HepG2 (cell line): ENCODE data around the gene TLCD5. TPM values are rescaled to one million over a fixed set of nuclear protein-coding genes. Genes with fewer than 3 reads are reported as not detected.

Experiments
- ATAC-seq: fragments of 200-7000 bp; cut with Tn5 transposase; 3 replicates; pipeline ENCODE4 v1.9.1; 2020; ENCODE audit warnings: mild to moderate bottlenecking, moderate library complexity
- BruUV-seq: library from RNA; stranded (reverse); fragments of 400-500 nt; replicated peaks from 2 replicates; lab custom pipeline; 2021; lab: Mats Ljungman, UMichigan
- CTCF ChIA-PET: fragments of 300-600 bp; formaldehyde crosslinking; extraction: SDS; loops from one replicate; lab custom pipeline; 2021; ENCODE audit warnings: low total read pairs, inconsistent platforms, low intra/inter-chr PET ratio; lab: Yijun Ruan, JAX
- POLR2A ChIA-PET: fragments of 350-600 bp; sonication (Branson Sonifier 250); formaldehyde crosslinking; loops from one replicate; lab custom pipeline; 2020; ENCODE audit warnings: antibody characterized with exemption, inconsistent platforms; lab: Yijun Ruan, JAX
- DNase-seq: peaks from one replicate; pipeline ENCODE4 v3.0.0-alpha.2; 2015; ENCODE audit warnings: low spot score
- FAIRE-seq: peaks from 3 replicates; lab custom pipeline; 2011; peaks lifted over from hg19 to GRCh38; lab: Jason Lieb, UNC
- H2AFZ ChIP-seq: one replicate; pipeline ENCODE4 v1.6.1; 2011; ENCODE audit warnings: low read length, inconsistent platforms
- H3K27ac ChIP-seq: fragments of 300-600 bp; 3 replicates; pipeline ENCODE4 v1.8.0; 2011; ENCODE audit warnings: mixed run types, mild to moderate bottlenecking, mixed read lengths, low read length, inconsistent platforms; ENCODE audit not compliant: insufficient read depth; ENCODE audit errors: extremely low read length
- H3K27me3 ChIP-seq, 2 experiments: fragments of 200-600 bp in 1 of 2; 2 replicates in 1 of 2; 3 replicates in 1 of 2; pipeline versions ENCODE4 v1.6.0 to v1.8.0; 2011; ENCODE audit warnings: low read length in 2 of 2, mild to moderate bottlenecking in 2 of 2, moderate library complexity in 2 of 2, inconsistent platforms in 1 of 2; ENCODE audit not compliant: insufficient read depth in 2 of 2, control insufficient read depth in 1 of 2
- H3K36me3 ChIP-seq, 2 experiments: fragments of 200-600 bp in 1 of 2; replicated peaks in 1 of 2; 2 replicates in 1 of 2; 3 replicates in 1 of 2; pipeline versions ENCODE4 v1.5.1 to v1.8.0; 2011; ENCODE audit warnings: low read length in 2 of 2, inconsistent platforms in 1 of 2; ENCODE audit not compliant: insufficient read depth in 2 of 2, control insufficient read depth in 1 of 2
- H3K4me1 ChIP-seq: 2 replicates; pipeline ENCODE4 v1.5.1; 2012; ENCODE audit warnings: low read length, inconsistent platforms; ENCODE audit not compliant: insufficient read depth
- H3K4me2 ChIP-seq: 2 replicates; pipeline ENCODE4 v1.6.0; 2011; ENCODE audit warnings: low read depth, low read length, inconsistent platforms
- H3K4me3 ChIP-seq, 3 experiments: fragments of 200-600 bp in 1 of 3; sonication (generic), shearing (Covaris generic) in 1 of 3; replicated peaks in 1 of 3; 2 replicates each; pipeline ENCODE4 v1.5.1; 2011 to 2016; ENCODE audit warnings: low read length in 3 of 3, inconsistent platforms in 2 of 3, low read depth in 2 of 3, mild to moderate bottlenecking in 2 of 3, control low read depth in 1 of 3, mixed read lengths in 1 of 3; ENCODE audit not compliant: insufficient read depth in 1 of 3
- H3K79me2 ChIP-seq: one replicate; pipeline ENCODE4 v1.6.1; 2011; ENCODE audit warnings: low read length, inconsistent platforms; ENCODE audit not compliant: insufficient read depth
- H3K9ac ChIP-seq: 2 replicates; pipeline ENCODE4 v1.6.0; 2011; ENCODE audit warnings: mild to moderate bottlenecking, low read depth, low read length, inconsistent platforms; ENCODE audit not compliant: insufficient read depth
- H3K9me3 ChIP-seq: 2 replicates; pipeline ENCODE4 v1.5.1; 2012; ENCODE audit warnings: mild to moderate bottlenecking, low read length
- H4K20me1 ChIP-seq: 2 replicates; pipeline ENCODE4 v1.6.0; 2011; ENCODE audit warnings: inconsistent platforms, mild to moderate bottlenecking, low read length, moderate library complexity; ENCODE audit not compliant: insufficient read depth
- CENPX ChIP-seq: sonication (generic); formaldehyde crosslinking; IDR thresholded peaks from 2 replicates; pipeline ENCODE4 v1.9.0; 2021; ENCODE audit warnings: mild to moderate bottlenecking, missing genetic modification reagents, moderate library complexity
- GMEB1 ChIP-seq: sonication (generic); formaldehyde crosslinking; IDR thresholded peaks from 2 replicates; pipeline ENCODE4 v1.5.1; 2020; ENCODE audit warnings: missing genetic modification reagents, mild to moderate bottlenecking, borderline replicate concordance
- HNF4G ChIP-seq, 2 experiments: sonication (generic) in 1 of 2; formaldehyde crosslinking in 1 of 2; IDR thresholded peaks; 2 replicates each; pipeline versions ENCODE4 v1.4.0 to v1.6.1; 2011 to 2020; ENCODE audit warnings: borderline replicate concordance in 2 of 2, low read depth in 2 of 2, mild to moderate bottlenecking in 2 of 2, low read length in 1 of 2, missing genetic modification reagents in 1 of 2, moderate library complexity in 1 of 2
- MED1 ChIP-seq: sonication (generic); formaldehyde crosslinking; IDR thresholded peaks from 2 replicates; pipeline ENCODE4 v1.4.0; 2020; ENCODE audit warnings: missing genetic modification reagents
- MEF2D ChIP-seq: sonication (generic); formaldehyde crosslinking; IDR thresholded peaks from 2 replicates; pipeline ENCODE4 v1.5.1; 2020; ENCODE audit warnings: mild to moderate bottlenecking, missing genetic modification reagents
- SNAI1 ChIP-seq: sonication (generic); formaldehyde crosslinking; IDR thresholded peaks from 2 replicates; pipeline ENCODE4 v1.5.0; 2020; ENCODE audit warnings: mild to moderate bottlenecking, missing genetic modification reagents, borderline replicate concordance
- U2AF1 ChIP-seq: fragments of 200-400 bp; formaldehyde crosslinking; optimal IDR thresholded peaks from 2 replicates; pipeline ENCODE3; 2017; ENCODE audit warnings: mild to moderate bottlenecking, low read depth, low read length
- ZNF256 ChIP-seq: sonication (generic); formaldehyde crosslinking; conservative IDR thresholded peaks from 2 replicates; pipeline ENCODE4 v1.4.0; 2020; ENCODE audit warnings: missing genetic modification reagents
- ZSCAN29 ChIP-seq: sonication (generic); formaldehyde crosslinking; conservative IDR thresholded peaks from 2 replicates; pipeline ENCODE4 v1.4.0; 2020; ENCODE audit warnings: mild to moderate bottlenecking, missing genetic modification reagents
- whole genome bisulfite sequencing: methylation state at CpG from one replicate; pipeline ENCODE4 v1.1.6; 2017; ENCODE audit warnings: low lambda C conversion rate; 5-methylcytosine and 5-hydroxymethylcytosine counted together
- in situ Hi-C: cut with HindIII; loops from 2 replicates; pipeline ENCODE4 v1.10.0; 2017; ENCODE audit warnings: low pct_unique_long_range_greater_than_20kb; ENCODE audit not compliant: extremely low pct_ligation_motif_present
- intact Hi-C: fragments of 100-400 bp; cut with micrococcal nuclease; formaldehyde crosslinking; loops from one replicate; pipeline ENCODE4 v1.10.0; 2022; ENCODE audit not compliant: unreplicated experiment
- polyA plus RNA-seq, 8 experiments: library from polyadenylated mRNA; depleted of rRNA in 3 of 8; stranded (reverse) in 7 of 8; unstranded in 1 of 8; fragments of >200 nt; fragmentation: Illumina TruSeq in 4 of 8; extraction: Trizol in 4 of 8; gene quantifications; 2 replicates each; pipeline versions ENCODE4 v1.2.1 to v1.2.3, GENCODE V29; 2011 to 2016; ENCODE audit warnings: low read depth in 4 of 8, missing spikeins in 1 of 8, mixed read lengths in 1 of 8; ENCODE audit not compliant: insufficient read depth in 1 of 8
- total RNA-seq, 5 experiments: library from RNA; depleted of rRNA; stranded (reverse); fragments of >200 nt; fragmentation: Illumina TruSeq; extraction: Trizol; gene quantifications; 2 replicates each; pipeline ENCODE4 v1.2.3, GENCODE V29; 2016; ENCODE audit warnings: low read depth in 1 of 5
- TF ChIP-seq, protein P1 (sequence below): sonication (generic); formaldehyde crosslinking; IDR thresholded peaks from 2 replicates; pipeline ENCODE4 v1.4.0; 2020; ENCODE audit warnings: missing genetic modification reagents

The TLCD5 gene
- total and polyA plus RNA-seq, 2 of the 13 experiments (the other 11 are each of a cell fraction or from before 2014, with no cell fraction given), result 6.1 to 7.6 TPM

GRCh38 chr11:120308081-120308480 lies 17.0 kb upstream of the TLCD5 start:
- H3K27ac ChIP-seq, result no peak overlapping the region
- no peak overlapping the region for H3K9ac ChIP-seq
- ChIA-PET CTCF (no interaction called here), POLR2A (no interaction called here)
- BruUV-seq, result no TSS peak
- TF ChIP-seq U2AF1 (no peak), CENPX (CRISPR knock-in tag) (no peak), SNAI1 (CRISPR knock-in tag) (no peak), GMEB1 (CRISPR knock-in tag) (no peak)
- no peaks in the 10 kb centered on the region for H4K20me1 ChIP-seq
- no peak overlapping the region for H2AFZ ChIP-seq
- H3K9me3 ChIP-seq, result no peaks in the 10 kb centered on the region
- no peaks in the 10 kb centered on the region for H3K79me2 ChIP-seq
- H3K4me2 ChIP-seq, result no peak overlapping the region
- DNase-seq (no peak), ATAC-seq (no peak), FAIRE-seq (no peak)
- H3K36me3 ChIP-seq, result no peaks in the 10 kb centered on the region
- peaks cover 1 to 42% of the 10 kb centered on the region in 2 experiments; a peak in 4 of 5 replicates for H3K27me3 ChIP-seq
- in situ Hi-C loops (no loop called here), intact Hi-C loops (no loop called here)
- no peaks in the 10 kb centered on the region for H3K4me1 ChIP-seq
- 35% methylated on average over 7 of the region's 7 CpGs for WGBS
- no peak overlapping the region for H3K4me3 ChIP-seq

GRCh38 chr11:120310870-120311269 lies 14.2 kb upstream of the TLCD5 start:
- H3K27me3 ChIP-seq, result peaks cover 1 to 33% of the 10 kb centered on the region in 2 experiments; a peak in 3 of 5 replicates

More at GRCh38 chr11:120310870-120311269, 14.2 kb upstream of the TLCD5 start:
- H3K9me3 ChIP-seq, result no peaks in the 10 kb centered on the region
- DNase-seq (no peak), FAIRE-seq (no peak), ATAC-seq (no peak)
- H3K4me2 ChIP-seq, result no peak overlapping the region
- BruUV-seq, result no TSS peak
- H2AFZ ChIP-seq, result no peak overlapping the region
- intact Hi-C loops, result no loop called here
- H3K9ac ChIP-seq, result no peak overlapping the region
- ChIA-PET CTCF (no interaction called here), POLR2A (no interaction called here)
- 0% methylated on average over 3 of the region's 3 CpGs for WGBS
- no peak overlapping the region for H3K27ac ChIP-seq
- H4K20me1 ChIP-seq, result no peaks in the 10 kb centered on the region
- no peak overlapping the region for H3K4me3 ChIP-seq
- TF ChIP-seq ZNF256 (CRISPR knock-in tag), result no peak
- no peak for TF ChIP-seq MEF2D (CRISPR knock-in tag)
- TF ChIP-seq, protein P1, sequence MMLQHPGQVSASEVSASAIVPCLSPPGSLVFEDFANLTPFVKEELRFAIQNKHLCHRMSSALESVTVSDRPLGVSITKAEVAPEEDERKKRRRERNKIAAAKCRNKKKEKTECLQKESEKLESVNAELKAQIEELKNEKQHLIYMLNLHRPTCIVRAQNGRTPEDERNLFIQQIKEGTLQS (CRISPR knock-in tag), result no peak
- no peak for TF ChIP-seq HNF4G (IDR thresholded peaks at IDR 0.05; ENCODE audit: borderline replicate concordance, low read depth, low read length)
- TF ChIP-seq HNF4G (CRISPR knock-in tag; IDR thresholded peaks at IDR 0.05; ENCODE audit: borderline replicate concordance, low read depth), result no peak
- no peak for TF ChIP-seq ZSCAN29 (CRISPR knock-in tag)
- TF ChIP-seq MED1, result no peak
- H3K36me3 ChIP-seq, result no peaks in the 10 kb centered on the region
- in situ Hi-C loops, result no loop called here
- H3K79me2 ChIP-seq, result no peaks in the 10 kb centered on the region
- H3K4me1 ChIP-seq, result peaks cover 5% of the 10 kb centered on the region; the same call in 1 of the 2 replicates
